Activated CD4-positive, alpha-beta T cell treated with anti-CD3 and anti-CD28 coated beads, Interleukin-2, amount 50 U/mL, for 16 hours (primary cell): ENCODE measurements around the gene SFN.
"Not testable (repeated sequence)": the region's sequence is repeated elsewhere in the genome, so short reads cannot be mapped to it uniquely, and the experiment has no call there.

Experiments
- DNase-seq: peaks from one replicate; pipeline ENCODE4 v3.0.0-alpha.2; 2020

The SFN gene

GRCh38 chr1:26862781-26863684 is at the start of gene SFN:
TSS of gene SFN (plus strand) at chr1:26863149. CDS start at chr1:26863213, 64 bp downstream.
- peak; percentile 75 for DNase-seq

- DNase-seq, result no peak
Observed at GRCh38 chr1:26814377-26814776, 48.6 kb upstream of the SFN start.

GRCh38 chr1:26814893-26815292 is 48.1 kb upstream of the SFN start:
- DNase-seq, result no peak

GRCh38 chr1:26820784-26821269 is 42.1 kb upstream of the SFN start:
- DNase-seq, result no peak

GRCh38 chr1:26822737-26823395 is 40.1 kb upstream of the SFN start:
- no peak for DNase-seq

- DNase-seq, result no peak
Observed at GRCh38 chr1:26824731-26825130, 38.2 kb upstream of the SFN start.

GRCh38 chr1:26826261-26827105 is 36.5 kb upstream of the SFN start, which contains the start of gene ZDHHC18:
TSS of gene ZDHHC18 (plus strand) at chr1:26826688. CDS start at chr1:26826805, 117 bp downstream.
- DNase-seq, result peak; percentile 68

GRCh38 chr1:26827106-26827604 is 35.8 kb upstream of the SFN start:
- DNase-seq, result no peak

GRCh38 chr1:26827663-26828062 is 35.3 kb upstream of the SFN start:
- no peak for DNase-seq

- DNase-seq, result no peak
Observed at GRCh38 chr1:26828411-26828991, 34.4 kb upstream of the SFN start.

GRCh38 chr1:26829184-26829911 is 33.6 kb upstream of the SFN start:
- no peak for DNase-seq

GRCh38 chr1:26831059-26831458 is 31.9 kb upstream of the SFN start:
- DNase-seq, result no peak

- no peak for DNase-seq
Observed at GRCh38 chr1:26831546-26832248, 31.3 kb upstream of the SFN start.

- no peak for DNase-seq
Observed at GRCh38 chr1:26832249-26832960, 30.5 kb upstream of the SFN start.

- DNase-seq, result peak; percentile 94
Observed at GRCh38 chr1:26833432-26834405, 29.2 kb upstream of the SFN start.

- not testable (repeated sequence) for DNase-seq
Observed at GRCh38 chr1:26837665-26838064, 25.3 kb upstream of the SFN start.

GRCh38 chr1:26838474-26839338 is 24.2 kb upstream of the SFN start:
- peak; percentile 64 for DNase-seq

GRCh38 chr1:26839339-26839722 is 23.6 kb upstream of the SFN start:
- DNase-seq, result no peak
